ENCODE results near the gene LRRC18. TPM values are rescaled to one million over a fixed set of nuclear protein-coding genes. Genes with fewer than 3 reads are reported as not detected.

Gene LRRC18
- total RNA-seq, 4 donors from 2014 or later = not detected

- no peaks in the 10 kb centered on the region for H3K36me3 ChIP-seq
- TF ChIP-seq, protein P1, sequence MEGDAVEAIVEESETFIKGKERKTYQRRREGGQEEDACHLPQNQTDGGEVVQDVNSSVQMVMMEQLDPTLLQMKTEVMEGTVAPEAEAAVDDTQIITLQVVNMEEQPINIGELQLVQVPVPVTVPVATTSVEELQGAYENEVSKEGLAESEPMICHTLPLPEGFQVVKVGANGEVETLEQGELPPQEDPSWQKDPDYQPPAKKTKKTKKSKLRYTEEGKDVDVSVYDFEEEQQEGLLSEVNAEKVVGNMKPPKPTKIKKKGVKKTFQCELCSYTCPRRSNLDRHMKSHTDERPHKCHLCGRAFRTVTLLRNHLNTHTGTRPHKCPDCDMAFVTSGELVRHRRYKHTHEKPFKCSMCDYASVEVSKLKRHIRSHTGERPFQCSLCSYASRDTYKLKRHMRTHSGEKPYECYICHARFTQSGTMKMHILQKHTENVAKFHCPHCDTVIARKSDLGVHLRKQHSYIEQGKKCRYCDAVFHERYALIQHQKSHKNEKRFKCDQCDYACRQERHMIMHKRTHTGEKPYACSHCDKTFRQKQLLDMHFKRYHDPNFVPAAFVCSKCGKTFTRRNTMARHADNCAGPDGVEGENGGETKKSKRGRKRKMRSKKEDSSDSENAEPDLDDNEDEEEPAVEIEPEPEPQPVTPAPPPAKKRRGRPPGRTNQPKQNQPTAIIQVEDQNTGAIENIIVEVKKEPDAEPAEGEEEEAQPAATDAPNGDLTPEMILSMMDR (IDR thresholded peaks at IDR 0.05) = no peak
- TF ChIP-seq EP300 (IDR thresholded peaks at IDR 0.05) = no peak
- no peak for TF ChIP-seq POLR2AphosphoS5 (IDR thresholded peaks at IDR 0.05)
- TF ChIP-seq POLR2A (IDR thresholded peaks at IDR 0.05) = no peak
- 32 to 38% methylated on average over 4 to 6 of the region's 10 CpGs for WGBS, 2 donors (ENCODE audit: low coverage in 1 of 2)
- no peaks in the 10 kb centered on the region for H3K27me3 ChIP-seq
- no peak overlapping the region for H3K4me3 ChIP-seq
- no peaks in the 10 kb centered on the region for H3K9me3 ChIP-seq
- H3K27ac ChIP-seq = peak overlapping the region in 2 of 4 donors; percentile 31 to 38
- ATAC-seq = no peak
- H3K4me1 ChIP-seq = no peaks in the 10 kb centered on the region
Observed at GRCh38 chr10:48947690-48948469, 8.2 kb upstream of the LRRC18 start.

DNA sequence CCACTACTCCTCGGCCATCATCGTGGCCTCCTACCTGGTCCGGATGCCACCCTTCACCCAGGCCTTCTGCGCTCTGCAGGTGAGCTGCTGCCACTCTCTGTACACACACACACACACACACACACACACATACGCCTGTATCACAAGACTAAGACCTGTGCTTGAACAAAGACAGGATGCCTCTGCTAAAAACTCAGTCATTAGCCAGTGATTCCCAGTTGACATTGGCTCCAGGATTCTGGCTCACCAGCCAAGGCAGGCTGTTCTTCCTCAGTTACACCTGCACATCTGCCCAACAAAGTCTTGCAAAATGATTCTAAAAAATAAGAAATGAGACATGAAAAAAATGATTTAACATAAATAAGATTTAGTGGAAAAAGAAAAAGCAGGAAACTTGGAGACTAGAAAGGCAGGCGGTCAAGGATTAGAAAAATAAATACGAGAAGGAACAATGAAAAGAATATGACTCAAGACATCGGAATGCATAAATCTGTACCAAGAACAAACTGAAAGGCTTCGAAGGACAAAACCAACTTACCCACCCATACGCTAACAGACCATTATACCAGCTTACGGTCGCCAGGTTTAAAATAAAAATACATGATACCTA lies 7.4 kb upstream of the LRRC18 start:
- TF ChIP-seq POLR2A (IDR thresholded peaks at IDR 0.05) (no peak), EP300 (IDR thresholded peaks at IDR 0.05) (no peak), POLR2AphosphoS5 (IDR thresholded peaks at IDR 0.05) (no peak)
- TF ChIP-seq, protein P1 (IDR thresholded peaks at IDR 0.05) = no peak
- ATAC-seq = no peak
- H3K4me3 ChIP-seq = no peak overlapping the region
- 51 to 78% methylated on average over 7 to 9 of the region's 12 CpGs for WGBS, 2 donors (ENCODE audit: low coverage in 1 of 2)
- H3K4me1 ChIP-seq = no peaks in the 10 kb centered on the region
- no peaks in the 10 kb centered on the region for H3K27me3 ChIP-seq
- H3K27ac ChIP-seq = peak overlapping the region in 2 of 4 donors; percentile 31 to 38
- H3K36me3 ChIP-seq = no peaks in the 10 kb centered on the region
- no peaks in the 10 kb centered on the region for H3K9me3 ChIP-seq

DNA sequence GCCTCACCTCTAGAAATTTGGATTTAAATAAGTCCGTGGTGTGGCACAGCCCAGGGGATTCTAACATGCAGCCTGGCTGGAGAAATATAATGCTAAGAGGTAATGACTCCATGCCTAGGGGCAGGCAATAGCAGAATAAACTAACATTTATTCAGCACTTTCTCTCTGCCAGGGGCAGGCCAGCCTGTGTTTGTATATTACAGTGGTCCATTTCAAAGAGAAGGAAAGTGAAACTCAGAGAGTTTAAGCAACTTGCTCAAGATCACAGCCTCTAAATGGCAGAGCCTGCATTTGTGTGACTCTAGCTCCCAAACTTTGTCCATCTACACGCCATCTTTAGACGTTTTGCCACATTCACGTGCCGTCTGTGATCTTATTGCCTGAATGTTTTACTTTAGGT lies 6.7 kb upstream of the LRRC18 start:
- Histone ChIP-seq H3K9me3 (no peaks in the 10 kb centered on the region), H3K27me3 (no peaks in the 10 kb centered on the region), H3K27ac (no peak overlapping the region), H3K4me3 (no peak overlapping the region), H3K36me3 (no peaks in the 10 kb centered on the region), H3K4me1 (no peaks in the 10 kb centered on the region)
- WGBS, 2 donors (ENCODE audit: low coverage in 1 of 2) = 78 to 89% methylated on average over 5 of the region's 5 CpGs
- TF ChIP-seq EP300 (IDR thresholded peaks at IDR 0.05) (no peak), POLR2A (IDR thresholded peaks at IDR 0.05) (no peak), POLR2AphosphoS5 (IDR thresholded peaks at IDR 0.05) (no peak)
- TF ChIP-seq, protein P1 (IDR thresholded peaks at IDR 0.05) = no peak
- ATAC-seq = no peak

- ATAC-seq = no peak
- Histone ChIP-seq H3K4me3 (no peak overlapping the region), H3K9me3 (no peaks in the 10 kb centered on the region), H3K36me3 (no peaks in the 10 kb centered on the region), H3K27ac (no peak overlapping the region), H3K4me1 (no peaks in the 10 kb centered on the region), H3K27me3 (no peaks in the 10 kb centered on the region)
- 40 to 71% methylated on average over 1 to 5 of the region's 6 CpGs for WGBS, 2 donors (ENCODE audit: low coverage in 1 of 2)
- TF ChIP-seq, protein P1 (IDR thresholded peaks at IDR 0.05) = no peak
- no peak for TF ChIP-seq POLR2AphosphoS5 (IDR thresholded peaks at IDR 0.05)
- TF ChIP-seq EP300 (IDR thresholded peaks at IDR 0.05) = no peak
- TF ChIP-seq POLR2A (IDR thresholded peaks at IDR 0.05) = no peak
Observed at GRCh38 chr10:48945441-48946130, 5.9 kb upstream of the LRRC18 start.

All from gastroesophageal sphincter (tissue), 4 donors.